ENCODE measurements around the gene SLC2A13. TPM values are rescaled to one million over a fixed set of nuclear protein-coding genes. Genes with fewer than 3 reads are reported as not detected.

The SLC2A13 gene
- total RNA-seq, 2 donors from 2014 or later: 3.0 TPM

GRCh38 chr12:39722504-39722903 is 383.4 kb downstream of the SLC2A13 start:
- no peak overlapping the region for H3K27ac Mint-ChIP-seq
- no peak overlapping the region for H3K4me3 Mint-ChIP-seq
- H3K4me1 Mint-ChIP-seq: no peaks in the 10 kb centered on the region
- H3K27me3 Mint-ChIP-seq: no peaks in the 10 kb centered on the region
- no peaks in the 10 kb centered on the region for H3K36me3 Mint-ChIP-seq (ENCODE audit: low read depth)
- H3K9me3 ChIP-seq (ENCODE audit: control insufficient read depth, low read length, poor library complexity, severe bottlenecking): no peaks in the 10 kb centered on the region
- DNase-seq (no peak), ATAC-seq (no peak)

GRCh38 chr12:39713552-39713951 is 392.3 kb downstream of the SLC2A13 start:
- no peaks in the 10 kb centered on the region for H3K4me1 Mint-ChIP-seq
- no peaks in the 10 kb centered on the region for H3K9me3 ChIP-seq (ENCODE audit: control insufficient read depth, low read length, poor library complexity, severe bottlenecking)
- DNase-seq (no peak), ATAC-seq (no peak)
- no peak overlapping the region for H3K4me3 Mint-ChIP-seq
- H3K27me3 Mint-ChIP-seq: no peaks in the 10 kb centered on the region
- no peak overlapping the region for H3K27ac Mint-ChIP-seq
- H3K36me3 Mint-ChIP-seq (ENCODE audit: low read depth): peaks cover 2% of the 10 kb centered on the region

- DNase-seq: no peak
- no peaks in the 10 kb centered on the region for H3K9me3 ChIP-seq (ENCODE audit: control insufficient read depth, low read length, poor library complexity, severe bottlenecking)
- peaks cover 1% of the 10 kb centered on the region for H3K36me3 Mint-ChIP-seq (ENCODE audit: low read depth)
- no peak overlapping the region for H3K4me3 Mint-ChIP-seq
- no peaks in the 10 kb centered on the region for H3K27me3 Mint-ChIP-seq
- no peak overlapping the region for H3K27ac Mint-ChIP-seq
- no peaks in the 10 kb centered on the region for H3K4me1 Mint-ChIP-seq
- ATAC-seq: no peak
These were observed 393.5 kb downstream of the SLC2A13 start for GRCh38 chr12:39712334-39712733.

Other genes starting within 250 kb of the SLC2A13 start
- gene LRRK2, start 118.9 kb upstream of the SLC2A13 start, total RNA-seq: 1 to 10 TPM; 1.1 to 2.5 TPM

Data from T-helper 17 cell (primary cell).